Ishikawa (cell line): ENCODE measurements around the gene CACNA1E.

Source experiments
- EP300 ChIP-seq: IDR thresholded peaks from 2 replicates; pipeline ENCODE4 v1.6.1; 2012; ENCODE audit warnings: borderline replicate concordance
- TEAD4 ChIP-seq: IDR thresholded peaks from 2 replicates; pipeline ENCODE4 v1.6.1; 2012
- TF ChIP-seq, protein P1 (sequence below): IDR thresholded peaks from 2 replicates; pipeline ENCODE4 v1.6.1; 2012; ENCODE audit warnings: low read depth, mild to moderate bottlenecking

DNA sequence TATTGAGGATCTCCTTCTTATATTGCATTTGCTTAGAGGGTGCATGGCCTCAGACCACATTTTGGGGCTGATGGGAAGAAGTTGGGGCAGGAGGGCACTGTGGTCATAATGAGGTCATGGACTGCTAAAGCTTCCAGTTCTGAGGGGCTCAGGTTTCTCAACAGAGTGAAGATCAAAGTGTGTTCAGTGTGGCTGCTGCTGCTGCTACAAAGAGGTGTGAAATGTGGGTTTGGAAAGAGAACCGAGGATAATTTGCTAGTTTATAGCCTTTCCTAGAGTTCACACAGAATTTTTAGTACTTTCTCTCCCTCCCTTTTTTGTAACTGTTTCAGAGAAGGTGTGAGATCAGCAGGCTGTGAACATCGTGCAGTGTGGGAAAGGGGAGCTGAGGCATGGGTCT, 73.3 kb downstream of the CACNA1E start:
- TF ChIP-seq, protein P1, sequence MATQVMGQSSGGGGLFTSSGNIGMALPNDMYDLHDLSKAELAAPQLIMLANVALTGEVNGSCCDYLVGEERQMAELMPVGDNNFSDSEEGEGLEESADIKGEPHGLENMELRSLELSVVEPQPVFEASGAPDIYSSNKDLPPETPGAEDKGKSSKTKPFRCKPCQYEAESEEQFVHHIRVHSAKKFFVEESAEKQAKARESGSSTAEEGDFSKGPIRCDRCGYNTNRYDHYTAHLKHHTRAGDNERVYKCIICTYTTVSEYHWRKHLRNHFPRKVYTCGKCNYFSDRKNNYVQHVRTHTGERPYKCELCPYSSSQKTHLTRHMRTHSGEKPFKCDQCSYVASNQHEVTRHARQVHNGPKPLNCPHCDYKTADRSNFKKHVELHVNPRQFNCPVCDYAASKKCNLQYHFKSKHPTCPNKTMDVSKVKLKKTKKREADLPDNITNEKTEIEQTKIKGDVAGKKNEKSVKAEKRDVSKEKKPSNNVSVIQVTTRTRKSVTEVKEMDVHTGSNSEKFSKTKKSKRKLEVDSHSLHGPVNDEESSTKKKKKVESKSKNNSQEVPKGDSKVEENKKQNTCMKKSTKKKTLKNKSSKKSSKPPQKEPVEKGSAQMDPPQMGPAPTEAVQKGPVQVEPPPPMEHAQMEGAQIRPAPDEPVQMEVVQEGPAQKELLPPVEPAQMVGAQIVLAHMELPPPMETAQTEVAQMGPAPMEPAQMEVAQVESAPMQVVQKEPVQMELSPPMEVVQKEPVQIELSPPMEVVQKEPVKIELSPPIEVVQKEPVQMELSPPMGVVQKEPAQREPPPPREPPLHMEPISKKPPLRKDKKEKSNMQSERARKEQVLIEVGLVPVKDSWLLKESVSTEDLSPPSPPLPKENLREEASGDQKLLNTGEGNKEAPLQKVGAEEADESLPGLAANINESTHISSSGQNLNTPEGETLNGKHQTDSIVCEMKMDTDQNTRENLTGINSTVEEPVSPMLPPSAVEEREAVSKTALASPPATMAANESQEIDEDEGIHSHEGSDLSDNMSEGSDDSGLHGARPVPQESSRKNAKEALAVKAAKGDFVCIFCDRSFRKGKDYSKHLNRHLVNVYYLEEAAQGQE = no peak
- no peak for TF ChIP-seq TEAD4
- no peak for TF ChIP-seq EP300
